GM12801 (cell line): Measurements from ENCODE around the gene FOXS1.

Experiments
- TF ChIP-seq, protein P1 (sequence below): IDR thresholded peaks from one replicate; pipeline ENCODE4 v1.5.1; 2011; ENCODE audit warnings: control low read depth; ENCODE audit not compliant: insufficient read length; ENCODE audit errors: extremely low read depth

FOXS1 gene

DNA sequence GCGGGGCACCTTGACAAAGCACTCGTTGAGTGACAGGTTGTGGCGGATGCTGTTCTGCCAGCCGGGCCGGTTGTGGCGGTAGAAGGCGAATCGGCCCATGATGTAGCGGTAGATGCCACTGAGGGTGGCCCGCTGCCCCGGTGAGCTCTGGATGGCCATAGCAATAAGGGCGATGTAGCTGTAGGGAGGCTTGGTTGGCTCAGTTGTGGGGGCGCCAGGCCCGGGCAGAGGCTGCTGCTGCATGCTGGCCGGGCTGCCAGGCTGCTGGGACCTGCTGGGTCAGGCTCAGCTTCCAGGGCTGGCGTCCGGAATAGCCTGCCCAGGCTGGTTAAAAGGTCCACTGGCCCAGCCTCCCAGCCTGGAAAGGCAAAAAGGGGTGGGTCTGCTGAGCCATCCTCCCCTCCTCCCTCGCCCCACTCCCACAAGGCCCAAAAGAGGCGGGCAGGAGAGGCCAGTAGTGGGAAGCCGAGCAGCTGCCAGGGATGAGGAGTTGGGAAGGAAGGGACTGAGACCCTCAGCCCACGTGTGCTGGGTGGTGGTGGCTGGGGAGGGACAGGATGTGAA lies at the start of gene FOXS1:
Gene FOXS1 (minus strand): TSS at position 305 of the 564 bp plus-strand sequence. CDS start 62 bp downstream, at position 243.
- TF ChIP-seq, protein P1, sequence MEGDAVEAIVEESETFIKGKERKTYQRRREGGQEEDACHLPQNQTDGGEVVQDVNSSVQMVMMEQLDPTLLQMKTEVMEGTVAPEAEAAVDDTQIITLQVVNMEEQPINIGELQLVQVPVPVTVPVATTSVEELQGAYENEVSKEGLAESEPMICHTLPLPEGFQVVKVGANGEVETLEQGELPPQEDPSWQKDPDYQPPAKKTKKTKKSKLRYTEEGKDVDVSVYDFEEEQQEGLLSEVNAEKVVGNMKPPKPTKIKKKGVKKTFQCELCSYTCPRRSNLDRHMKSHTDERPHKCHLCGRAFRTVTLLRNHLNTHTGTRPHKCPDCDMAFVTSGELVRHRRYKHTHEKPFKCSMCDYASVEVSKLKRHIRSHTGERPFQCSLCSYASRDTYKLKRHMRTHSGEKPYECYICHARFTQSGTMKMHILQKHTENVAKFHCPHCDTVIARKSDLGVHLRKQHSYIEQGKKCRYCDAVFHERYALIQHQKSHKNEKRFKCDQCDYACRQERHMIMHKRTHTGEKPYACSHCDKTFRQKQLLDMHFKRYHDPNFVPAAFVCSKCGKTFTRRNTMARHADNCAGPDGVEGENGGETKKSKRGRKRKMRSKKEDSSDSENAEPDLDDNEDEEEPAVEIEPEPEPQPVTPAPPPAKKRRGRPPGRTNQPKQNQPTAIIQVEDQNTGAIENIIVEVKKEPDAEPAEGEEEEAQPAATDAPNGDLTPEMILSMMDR, result no peak

DNA sequence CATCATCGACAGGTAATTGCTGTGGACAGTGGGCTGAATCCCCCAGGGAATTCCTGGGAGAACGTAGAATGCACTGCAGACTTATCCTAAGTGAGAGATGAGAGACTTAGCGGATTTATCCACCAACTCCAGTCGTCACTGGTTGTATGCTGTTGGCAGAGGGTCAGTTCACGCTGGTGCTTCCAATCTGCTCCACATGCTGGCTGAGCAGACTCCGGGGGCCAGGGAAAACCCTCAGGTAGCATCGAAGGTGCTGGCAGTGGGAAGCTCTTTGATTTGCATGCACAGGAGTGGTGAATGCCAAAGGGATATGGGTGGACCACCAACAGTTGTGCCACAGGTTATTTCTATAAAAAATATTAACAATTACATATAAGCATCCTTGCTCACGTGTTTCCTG lies 45.2 kb upstream of the FOXS1 start:
- TF ChIP-seq, protein P1, result no peak

DNA sequence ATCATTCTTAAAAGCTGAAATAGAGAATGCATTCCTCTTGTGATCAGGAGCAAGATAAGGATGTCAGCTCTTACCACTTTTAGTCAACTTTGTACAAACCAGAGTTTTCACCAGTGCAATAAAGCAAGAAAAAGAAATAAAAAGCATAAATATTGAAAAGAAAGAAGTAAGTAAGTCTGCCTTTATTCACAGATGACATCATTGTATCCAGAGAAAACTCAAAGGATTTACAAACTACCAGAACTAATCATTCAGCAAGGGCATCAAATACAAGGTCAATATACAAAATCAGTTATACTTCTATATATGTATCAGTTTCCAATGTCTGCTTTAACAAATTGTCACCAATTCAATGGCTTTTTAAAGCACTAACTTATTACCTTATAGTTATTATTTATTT lies 38.4 kb upstream of the FOXS1 start:
- TF ChIP-seq, protein P1, result no peak

DNA sequence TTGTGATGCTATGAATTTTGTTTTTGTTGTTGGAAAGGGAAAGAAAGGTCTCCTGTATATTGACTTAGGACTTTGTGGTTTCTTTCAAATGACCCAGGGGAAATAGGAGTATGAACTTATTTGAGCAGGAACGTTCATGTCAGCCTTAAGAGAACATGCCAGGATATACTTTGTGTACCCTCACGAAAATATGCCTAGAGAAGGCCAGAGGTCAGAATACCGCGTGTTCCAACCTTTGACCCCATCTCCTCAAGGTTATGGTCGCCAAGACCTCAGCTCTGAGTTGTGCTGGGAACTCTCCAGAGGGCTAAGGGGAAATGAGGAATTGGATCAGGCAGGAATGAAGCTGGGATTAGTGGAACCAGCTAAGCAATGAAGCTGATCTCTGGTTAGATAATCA lies 36.5 kb upstream of the FOXS1 start:
- TF ChIP-seq, protein P1, result no peak

DNA sequence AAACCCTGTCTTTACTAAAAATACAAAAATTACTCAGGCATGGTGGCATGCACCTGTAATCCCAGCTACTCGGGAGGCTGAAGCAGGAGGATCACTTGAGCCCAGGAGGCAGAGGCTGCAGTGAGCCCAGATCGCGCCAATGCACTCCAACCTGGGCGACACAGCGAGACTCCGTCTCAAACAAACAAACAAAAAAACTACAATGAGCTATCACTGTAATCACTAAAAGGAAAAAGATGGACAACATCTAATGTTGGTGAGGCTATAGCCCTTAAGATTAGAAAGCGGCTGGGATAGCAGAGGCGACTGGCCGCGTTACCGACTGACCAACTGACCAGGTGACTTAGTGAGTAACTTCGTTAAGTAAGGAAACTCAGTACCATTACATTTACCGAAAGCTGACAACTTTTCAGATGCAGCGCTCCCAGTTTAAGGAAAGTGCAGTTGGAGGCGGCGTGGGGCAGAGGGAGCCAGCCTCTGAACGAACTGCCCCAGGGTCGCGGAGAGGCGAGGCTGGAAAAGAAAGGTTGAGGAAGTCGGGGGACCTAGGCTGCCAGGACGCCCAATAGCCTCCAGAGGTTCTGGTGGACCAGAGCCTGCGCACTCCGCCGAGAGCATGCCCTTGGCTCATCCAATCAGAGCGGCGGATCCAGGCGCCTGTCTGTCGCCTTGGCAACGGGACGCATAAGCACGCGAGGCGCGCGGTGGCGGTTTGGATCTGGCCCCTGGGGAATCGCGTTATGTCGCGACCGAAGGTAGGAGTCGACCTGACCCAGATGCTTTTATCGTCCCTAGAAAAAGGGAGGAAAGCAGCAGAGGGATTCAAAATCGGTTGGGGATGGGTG lies 34.0 kb upstream of the FOXS1 start:
- TF ChIP-seq, protein P1, result no peak

DNA sequence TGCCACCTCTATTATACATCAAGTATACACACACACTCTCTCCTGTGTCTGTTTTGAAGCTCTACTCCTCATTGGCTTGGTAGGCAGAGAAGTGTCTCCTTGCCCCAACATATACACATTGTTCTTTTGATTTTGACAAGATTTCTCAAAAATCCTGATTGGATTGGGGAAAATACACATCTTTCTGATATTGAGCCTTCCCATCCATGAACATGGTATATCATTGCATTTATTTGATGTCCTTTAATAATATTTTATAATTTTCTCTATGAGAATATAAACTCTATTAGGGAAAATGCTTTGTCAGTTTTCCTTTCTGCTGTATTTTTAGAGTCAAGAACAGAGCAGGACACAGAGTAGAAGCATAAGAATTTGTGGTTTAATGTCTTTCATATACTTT lies 32.3 kb upstream of the FOXS1 start:
- TF ChIP-seq, protein P1, result no peak

DNA sequence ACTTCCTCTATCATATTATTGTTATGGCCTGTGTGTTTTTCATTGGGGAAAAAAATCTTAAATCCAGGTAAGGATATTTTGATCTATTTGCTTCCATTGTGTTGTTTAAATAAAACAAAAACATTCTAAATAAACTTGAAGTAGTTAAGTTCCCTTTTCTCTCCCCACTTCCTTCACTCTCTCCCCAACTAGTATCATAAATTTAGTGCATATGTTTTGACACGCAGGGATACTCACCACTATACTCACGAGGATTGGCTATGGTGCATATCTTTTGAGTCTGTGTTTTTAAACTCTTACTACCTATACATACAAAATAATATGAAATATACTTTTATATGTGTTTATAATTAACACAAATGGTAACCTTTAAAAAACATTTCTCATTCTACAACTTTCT lies 30.3 kb upstream of the FOXS1 start:
- TF ChIP-seq, protein P1, result no peak
